Stimulated activated CD8-positive, alpha-beta memory T cell treated with anti-CD3 and anti-CD28 coated beads, Interleukin-15, amount 100 ng/mL, for 4 hours (primary cell): Measurements from ENCODE around the gene KRTAP3-3.

Experiments used
- DNase-seq, 2 donors: peaks; one replicate each; pipeline ENCODE4 v3.0.0-alpha.2; 2020; ENCODE audit warnings: low read depth in 2 of 2

KRTAP3-3 gene

GRCh38 chr17:40958086-40958953, 35.6 kb downstream of the KRTAP3-3 start:
- DNase-seq: no peak

DNA sequence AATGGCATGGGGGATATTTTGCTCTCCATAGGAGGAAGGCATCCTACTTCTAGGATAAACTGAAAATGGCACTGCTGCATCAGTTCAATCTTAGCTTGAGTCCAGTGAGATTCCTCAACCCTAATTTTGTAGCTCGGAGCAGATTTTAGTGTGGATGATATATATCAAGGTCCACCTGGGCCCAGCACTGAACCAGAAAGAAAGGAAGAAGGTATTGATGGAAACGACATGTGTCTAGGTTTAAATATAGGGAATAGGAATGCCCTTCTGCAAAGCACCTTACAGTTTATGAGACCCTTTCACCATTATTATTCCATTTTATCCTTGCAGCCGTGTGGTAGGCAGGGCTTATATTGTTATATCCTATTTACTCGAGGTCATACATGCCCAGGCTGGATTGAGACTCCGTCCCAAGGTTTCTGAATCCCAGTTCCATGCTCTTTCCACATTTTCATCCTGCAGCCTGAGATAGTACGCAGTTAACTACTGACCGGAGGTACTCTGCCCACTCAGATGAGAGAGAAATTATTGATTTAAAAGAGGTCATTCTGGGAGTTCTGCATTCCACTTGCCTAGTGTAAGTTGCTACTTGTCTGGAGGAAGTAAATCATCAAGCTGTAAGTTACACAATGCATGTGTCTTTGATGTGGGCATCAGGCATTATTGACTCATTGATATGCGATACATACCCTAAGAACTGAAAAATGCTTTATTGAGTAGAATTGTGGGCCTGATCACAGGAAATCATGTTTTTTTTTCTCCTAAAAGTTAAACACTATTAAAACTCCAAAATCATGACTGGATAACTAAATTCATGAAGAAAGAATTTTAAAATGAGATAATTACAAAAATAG, 37.3 kb downstream of the KRTAP3-3 start:
- no peak for DNase-seq

DNA sequence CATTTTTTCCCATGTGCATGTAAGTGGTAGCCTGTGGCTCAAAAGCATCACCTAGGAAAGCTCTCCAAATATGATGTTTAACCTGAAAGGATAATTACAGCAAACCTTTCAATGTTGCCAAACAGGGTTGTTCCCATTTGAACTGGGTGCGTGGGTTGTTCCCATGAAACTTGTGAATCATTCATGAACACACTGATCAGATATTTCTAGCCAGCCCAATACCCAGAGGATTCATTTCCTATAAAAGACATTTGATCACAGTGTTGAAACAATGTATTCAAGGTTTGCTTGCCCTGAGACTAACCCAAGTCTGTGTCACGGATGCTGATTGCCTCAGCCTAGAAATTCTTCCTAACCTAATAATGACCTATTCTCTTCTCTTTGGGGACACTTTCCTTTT, 40.1 kb downstream of the KRTAP3-3 start:
- no peak for DNase-seq

DNA sequence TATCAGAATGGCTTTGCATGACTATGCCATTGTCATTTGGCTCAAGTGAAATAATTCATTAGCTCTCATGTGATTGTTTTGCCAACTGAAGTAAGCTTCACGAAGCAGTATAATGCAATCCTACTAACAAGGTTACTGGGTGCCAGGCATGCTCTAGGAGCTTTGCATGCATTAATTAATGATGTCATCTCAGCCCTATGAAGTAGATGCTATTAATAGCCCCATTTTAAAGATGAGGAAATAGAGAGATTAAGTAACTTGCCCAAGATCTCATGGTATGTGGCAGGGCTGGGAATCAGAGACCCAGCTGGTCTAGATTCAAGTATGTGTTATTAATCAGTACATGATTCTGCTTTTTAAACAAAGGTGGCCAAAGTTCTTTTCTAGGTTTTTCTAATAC, 41.3 kb downstream of the KRTAP3-3 start:
- no peak for DNase-seq

- no peak for DNase-seq
Observed at GRCh38 chr17:40952154-40952553, 41.8 kb downstream of the KRTAP3-3 start.

DNA sequence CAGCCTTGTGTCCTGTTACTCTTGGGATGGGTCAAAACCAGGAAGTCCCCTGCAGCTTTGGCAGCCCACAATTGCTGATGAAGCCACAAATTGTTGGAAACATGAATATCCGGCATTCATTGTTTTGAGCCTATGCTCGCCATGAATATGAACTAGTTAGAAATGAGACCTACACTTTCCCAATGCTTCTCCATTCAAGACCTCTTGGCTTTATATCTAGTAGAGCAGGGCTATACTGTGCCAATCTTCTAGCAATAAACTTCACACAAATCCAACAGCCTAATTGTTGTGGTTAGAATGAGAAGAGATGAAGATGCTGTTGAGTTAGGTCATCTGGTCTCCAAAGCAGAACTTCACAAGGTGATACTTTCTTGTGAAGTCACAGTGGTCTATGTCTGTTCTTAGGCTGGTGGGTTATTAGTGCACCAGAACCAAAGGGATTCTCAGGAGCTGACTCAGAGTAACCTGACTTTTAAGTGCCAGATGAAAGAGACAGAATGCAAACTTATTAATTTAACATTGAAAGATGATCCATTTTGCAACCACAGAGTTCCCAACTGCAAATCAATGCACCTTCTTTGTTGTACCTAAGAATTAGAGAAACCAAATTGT, 42.8 kb downstream of the KRTAP3-3 start:
- no peak for DNase-seq

GRCh38 chr17:40950176-40950575, 43.8 kb downstream of the KRTAP3-3 start:
- DNase-seq: no peak

- DNase-seq: no peak
Observed at GRCh38 chr17:40949418-40949817, 44.5 kb downstream of the KRTAP3-3 start.

- DNase-seq: no peak
Observed at GRCh38 chr17:40947929-40948328, 46.0 kb downstream of the KRTAP3-3 start.

DNA sequence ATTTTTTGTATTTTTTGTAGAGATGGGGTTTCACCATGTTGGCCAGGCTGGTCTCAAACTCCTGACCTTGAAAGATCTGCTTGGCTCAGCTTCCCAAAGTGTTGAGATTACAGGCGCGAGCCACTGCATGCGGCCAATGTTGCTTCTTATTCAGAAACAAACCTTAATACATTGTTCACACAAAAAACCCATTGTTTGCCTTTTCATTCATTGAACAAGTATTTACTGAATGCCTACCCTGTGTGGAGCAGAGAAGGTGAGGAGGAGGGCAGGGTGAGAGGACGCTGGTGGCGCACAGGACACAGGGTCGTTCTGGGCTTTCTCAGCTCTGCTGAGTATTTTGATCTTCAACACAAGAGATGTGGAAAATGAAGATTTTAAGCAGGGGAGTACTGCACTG, 48.5 kb downstream of the KRTAP3-3 start:
- DNase-seq: no peak

- DNase-seq: no peak
Observed at GRCh38 chr17:40944531-40944930, 49.4 kb downstream of the KRTAP3-3 start.
